KBM-7 (cell line): ENCODE measurements around the gene IFITM1.
A peak's percentile ranks its signal among the peaks of the same experiment; 100 is the strongest.
"Not testable (repeated sequence)": the region's sequence is repeated elsewhere in the genome, so short reads cannot be mapped to it uniquely, and the experiment has no call there.

ENCODE experiments used
- DNase-seq: peaks from one replicate; pipeline ENCODE4 v3.0.0-alpha.2; 2015
- in situ Hi-C: fragments of 300-500 bp; cut with MboI; formaldehyde crosslinking; loops from 2 replicates; pipeline ENCODE4 v1.14.3; 2020; ENCODE audit warnings: low sequenced_read_pairs, low pct_unique_long_range_greater_than_20kb, mixed read lengths

IFITM1 gene

DNA sequence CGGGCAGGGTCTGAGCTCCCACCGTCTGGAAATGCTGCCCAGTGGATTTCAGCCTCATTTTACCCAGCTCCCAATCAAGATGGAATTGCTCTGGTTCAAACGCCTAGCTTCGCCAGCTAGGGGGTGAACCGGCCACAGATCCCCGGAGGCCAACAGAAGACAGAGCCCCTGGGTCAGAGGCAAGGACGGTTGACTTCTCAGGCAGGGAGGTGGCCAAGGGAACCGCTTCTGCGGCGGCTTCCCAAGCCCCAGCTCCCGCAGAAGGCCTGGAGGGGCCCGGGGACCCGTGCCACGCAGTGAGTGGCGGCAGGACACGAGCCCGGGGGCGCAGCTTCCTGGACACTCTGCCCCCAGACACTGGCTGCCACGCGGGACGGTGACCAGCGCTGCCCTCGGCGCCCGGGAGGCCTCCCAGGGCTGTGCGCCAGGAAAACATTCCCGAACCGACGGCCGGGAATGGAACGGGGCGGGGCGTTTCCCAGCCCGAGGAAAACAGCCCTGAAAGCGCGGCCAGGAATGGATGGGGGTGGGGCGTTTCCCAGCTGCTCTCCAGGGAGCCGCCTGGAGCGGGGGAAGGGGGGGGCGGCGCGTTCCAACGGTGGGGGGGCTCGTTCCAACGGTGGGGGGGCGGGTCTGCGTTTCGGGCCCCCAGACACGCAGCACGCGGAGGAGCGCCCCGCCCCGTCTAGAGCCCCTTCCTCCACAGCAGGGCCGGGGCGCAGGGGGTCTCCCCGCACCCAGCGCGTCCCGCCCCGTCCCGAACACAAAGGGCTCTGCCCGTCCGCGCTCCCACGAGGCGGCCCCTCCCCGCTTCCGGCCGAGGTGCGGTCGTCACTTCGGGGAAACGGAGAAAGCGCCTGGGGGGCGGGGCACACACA is 42.0 kb downstream of the IFITM1 start:
- peak; percentile 82 for DNase-seq

DNA sequence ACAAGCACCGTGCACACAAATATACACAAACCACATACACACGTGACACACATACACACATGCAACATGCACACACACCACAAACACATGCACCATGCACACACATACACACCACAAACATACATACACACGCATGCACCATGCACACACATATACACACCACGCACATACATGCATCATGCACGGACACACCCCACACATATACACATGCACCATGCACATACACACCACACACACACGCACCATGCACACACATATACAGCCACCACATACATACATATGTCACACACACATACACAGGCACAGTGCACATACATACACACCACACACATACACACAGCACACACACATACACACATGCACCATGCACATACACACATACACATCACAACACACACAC is 42.8 kb downstream of the IFITM1 start:
- in situ Hi-C loops = no loop called here
- DNase-seq = no peak

More for the DNA sequence above, 42.0 kb downstream of the IFITM1 start:
- in situ Hi-C loops = no loop called here

DNA sequence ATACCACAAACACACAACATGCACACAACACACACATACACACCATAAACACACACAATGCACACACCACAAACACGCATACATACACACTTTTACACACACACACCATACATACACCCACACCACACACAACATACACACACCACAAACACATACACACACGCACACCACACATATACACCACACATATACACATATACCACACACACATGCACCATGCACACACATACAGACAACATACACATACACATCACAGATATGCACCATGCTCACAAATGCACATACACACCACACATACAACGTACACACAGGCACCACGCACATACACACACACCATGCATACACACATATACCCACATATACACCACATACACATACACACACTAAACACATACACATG is 43.7 kb downstream of the IFITM1 start:
- in situ Hi-C loops = no loop called here
- DNase-seq = no peak

DNA sequence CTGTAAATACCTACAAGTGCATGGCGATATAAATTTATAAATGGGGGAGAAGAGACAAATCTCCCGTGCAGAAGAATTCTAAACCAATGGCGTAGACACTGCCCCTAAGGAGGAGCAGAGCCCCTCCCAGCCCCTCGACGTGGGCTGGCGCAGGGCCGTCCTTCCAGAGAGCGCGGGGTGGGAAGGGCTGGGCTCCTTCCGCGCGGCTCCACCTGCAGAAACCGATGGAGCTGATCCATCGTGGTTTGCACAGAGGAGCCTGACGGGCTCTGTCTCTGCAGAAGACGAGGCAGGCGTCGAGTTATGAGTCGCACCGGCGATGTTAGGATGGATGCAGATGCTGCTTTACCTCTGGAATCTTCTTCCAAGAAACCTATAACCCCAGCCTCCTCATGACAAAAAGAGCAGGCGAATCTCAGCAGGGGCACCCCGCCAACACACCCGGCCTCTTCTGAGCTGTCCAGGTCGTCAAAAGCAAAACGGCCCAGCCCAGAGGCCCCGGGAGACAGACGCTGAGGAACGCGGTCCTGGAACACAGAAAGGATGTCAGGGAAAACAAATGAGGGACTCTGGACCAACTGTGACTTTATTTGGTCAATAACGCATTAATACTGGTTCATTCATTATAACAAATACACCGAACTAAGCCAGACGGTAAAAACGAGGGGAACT is 44.4 kb downstream of the IFITM1 start:
- no peak for DNase-seq
- in situ Hi-C loops = no loop called here

DNA sequence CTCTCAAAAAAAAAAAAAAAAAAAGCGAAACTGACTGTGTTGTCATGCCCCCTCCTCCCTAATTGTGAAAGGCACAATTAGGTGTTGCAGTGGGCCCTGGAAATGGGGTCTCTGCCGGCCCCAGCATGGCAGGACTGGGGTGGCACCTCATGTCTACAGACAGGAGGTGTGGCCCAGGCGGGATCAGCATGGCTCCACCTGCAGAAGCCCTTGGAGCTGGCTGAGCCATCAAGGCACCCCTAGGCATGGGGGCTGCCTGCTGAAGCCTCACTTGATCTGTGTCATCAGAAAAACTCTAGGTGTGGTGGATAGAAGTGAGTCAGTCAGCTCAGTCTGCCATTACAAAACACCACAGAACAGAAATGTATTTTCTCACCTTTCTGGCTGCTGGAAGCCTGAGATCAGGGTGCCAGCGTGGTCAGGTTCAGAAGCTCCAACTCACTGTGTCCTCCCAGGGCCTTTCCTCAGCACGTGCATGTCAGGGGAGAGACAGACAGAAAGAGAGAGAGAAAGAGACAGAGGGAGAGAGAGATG is 45.4 kb downstream of the IFITM1 start:
- in situ Hi-C loops = no loop called here
- no peak for DNase-seq

DNA sequence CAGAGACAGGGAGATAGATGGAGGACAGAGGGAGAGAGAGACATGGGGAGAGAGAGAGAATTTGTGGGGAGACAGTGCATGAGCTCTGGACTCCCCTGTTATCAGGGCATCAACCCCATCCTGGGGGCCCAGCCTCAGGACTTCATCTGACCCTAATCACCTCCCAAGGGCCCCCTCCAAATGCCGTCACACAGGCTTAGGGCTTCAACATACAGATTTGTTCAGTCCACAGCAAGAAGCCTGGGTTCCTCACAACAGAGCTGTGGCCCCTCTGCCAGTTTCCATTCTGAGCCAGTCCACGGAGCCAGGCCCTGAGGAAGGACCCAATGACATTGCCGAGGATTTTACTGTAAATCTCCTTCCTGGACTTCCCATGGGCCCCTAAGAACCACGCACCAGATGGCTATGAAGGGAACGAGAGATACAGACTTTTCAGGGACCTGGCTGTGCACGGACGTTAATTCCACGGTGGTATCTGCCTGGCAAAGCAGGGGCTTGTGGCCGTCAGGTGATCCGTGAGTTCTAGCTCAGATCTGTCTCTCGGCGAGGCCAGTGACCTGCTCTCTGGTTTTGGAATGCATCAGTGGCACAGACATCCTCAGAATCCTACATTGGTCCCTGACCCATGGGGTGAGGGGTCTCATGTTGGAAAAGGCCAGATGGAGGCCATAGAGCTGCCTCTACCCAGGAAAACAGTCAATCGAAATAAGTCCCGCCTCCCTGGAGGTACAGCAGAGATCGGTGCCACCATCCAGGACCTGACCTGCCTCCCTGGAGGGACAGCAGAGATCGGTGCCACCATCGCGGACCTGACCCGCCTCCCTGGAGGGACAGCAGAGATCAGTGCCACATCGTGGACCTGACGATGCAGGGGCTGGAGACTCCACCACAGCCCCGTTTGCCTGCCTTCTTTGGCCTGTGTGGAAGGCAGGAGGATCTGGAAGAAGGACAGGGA is 46.8 kb downstream of the IFITM1 start:
- no peak for DNase-seq
- in situ Hi-C loops = no loop called here

DNA sequence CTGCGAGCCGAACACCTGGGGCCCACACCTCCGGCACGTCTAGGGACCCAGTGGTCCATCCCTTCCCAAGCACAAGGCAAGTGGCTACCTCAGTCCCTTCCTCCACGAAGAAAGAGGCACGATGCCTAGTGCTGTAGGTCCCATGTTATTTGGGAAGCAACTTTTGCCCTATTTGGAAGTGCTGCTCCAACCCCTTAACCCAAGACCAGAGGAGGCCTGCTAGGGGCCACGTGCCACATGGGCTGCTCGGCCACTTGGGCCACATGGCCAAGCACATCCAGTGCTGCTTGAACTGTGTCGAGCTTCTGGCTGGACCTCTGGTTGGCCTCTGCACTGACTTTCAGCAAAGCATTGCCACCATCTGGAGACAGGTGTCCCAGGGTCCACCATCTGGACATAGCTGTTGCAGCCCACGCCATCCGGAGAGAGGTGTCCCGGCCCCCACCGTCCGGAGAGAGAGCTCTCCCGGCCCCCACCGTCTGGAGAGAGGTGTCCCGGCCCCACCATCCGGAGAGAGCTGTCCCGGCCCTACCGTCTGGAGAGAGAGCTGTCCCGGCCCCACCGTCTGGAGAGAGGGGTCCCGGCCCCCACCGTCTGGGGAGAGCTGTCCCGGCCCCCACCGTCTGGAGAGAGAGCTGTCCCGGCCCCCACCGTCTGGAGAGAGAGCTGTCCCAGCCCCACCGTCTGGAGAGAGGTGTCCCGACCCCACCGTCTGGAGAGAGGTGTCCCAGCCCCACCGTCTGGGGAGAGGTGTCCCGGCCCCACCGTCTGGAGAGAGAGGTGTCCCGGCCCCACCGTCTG is 49.0 kb downstream of the IFITM1 start:
- in situ Hi-C loops = no loop called here
- no peak for DNase-seq

DNA sequence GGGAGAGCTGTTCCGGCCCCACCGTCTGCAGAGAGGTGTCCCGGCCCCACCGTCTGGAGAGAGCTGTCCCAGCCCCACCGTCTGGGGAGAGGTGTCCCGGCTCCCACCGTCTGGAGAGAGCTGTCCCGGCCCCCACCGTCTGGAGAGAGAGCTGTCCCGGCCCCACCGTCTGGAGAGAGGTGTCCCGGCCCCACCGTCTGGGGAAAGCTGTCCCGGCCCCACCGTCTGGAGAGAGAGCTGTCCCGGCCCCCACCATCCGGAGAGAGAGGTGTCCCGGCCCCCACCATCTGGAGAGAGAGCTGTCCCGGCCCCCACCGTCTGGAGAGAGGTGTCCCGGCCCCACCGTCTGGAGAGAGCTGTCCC is 49.6 kb downstream of the IFITM1 start:
- DNase-seq, in situ Hi-C loops: not testable (repeated sequence)

DNA sequence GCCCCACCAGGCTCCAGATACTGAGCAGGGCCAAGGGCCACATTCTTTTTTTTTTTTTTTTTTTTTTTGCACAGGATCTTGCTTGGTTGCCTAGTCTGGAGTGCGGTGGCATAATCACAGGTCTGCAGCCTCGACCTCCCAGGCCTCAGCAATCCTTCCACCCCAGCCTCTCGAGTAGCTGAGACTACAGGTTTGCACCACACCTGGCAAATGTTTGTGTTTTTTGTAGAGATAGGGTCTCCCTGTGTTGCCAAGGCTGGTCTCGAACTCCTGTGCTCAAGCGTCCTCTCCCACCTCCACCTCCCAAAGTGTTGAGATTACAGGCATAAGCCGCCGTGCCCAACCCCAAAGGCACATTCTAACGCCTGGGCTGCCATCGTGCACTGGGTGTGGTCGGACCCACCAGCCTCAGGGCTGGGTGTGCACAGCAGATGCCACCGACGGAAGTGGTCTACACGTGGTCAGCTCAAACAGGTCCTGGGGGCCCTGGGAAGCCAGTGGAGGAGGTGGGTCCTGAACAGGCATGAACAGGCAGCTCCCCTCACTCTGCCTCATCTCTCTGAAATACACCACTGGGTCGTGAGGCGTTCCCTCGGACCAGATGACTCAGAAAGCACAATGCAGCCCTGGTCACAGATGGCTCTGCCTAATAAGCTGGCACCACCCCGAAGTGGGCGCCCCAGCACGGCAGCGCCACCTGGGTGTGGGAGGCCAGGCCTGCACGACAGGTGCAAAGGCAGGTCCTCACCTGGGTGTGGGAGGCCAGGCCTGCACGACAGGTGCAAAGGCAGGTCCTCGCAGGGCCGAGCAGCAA is 50.3 kb downstream of the IFITM1 start:
- DNase-seq = no peak
- in situ Hi-C loops = no loop called here
